SK-N-SH (cell line): ENCODE measurements around the gene PDLIM5. TPM values are rescaled to one million over a fixed set of nuclear protein-coding genes. Genes with fewer than 3 reads are reported as not detected.

Experiments used
- CTCF ChIA-PET: fragments of 300-600, 350-600 bp; formaldehyde crosslinking; extraction: SDS; loops from one replicate; lab custom pipeline; 2021; lab: Yijun Ruan, JAX
- POLR2A ChIA-PET: fragments of 350-600 bp; sonication (Branson Sonifier 250); formaldehyde crosslinking; extraction: SDS; loops from one replicate; lab custom pipeline; 2020; ENCODE audit warnings: antibody characterized with exemption, inconsistent platforms; lab: Yijun Ruan, JAX
- DNase-seq: peaks from one replicate; pipeline ENCODE4 v3.0.0; 2012
- H2AFZ ChIP-seq: fragments of 200-600 bp; sonication (generic); 2 replicates; pipeline ENCODE4 v1.8.1; 2016; ENCODE audit warnings: antibody characterized with exemption, mild to moderate bottlenecking, low read depth
- H3F3A ChIP-seq: fragments of 200-600 bp; sonication (generic); replicated peaks from 2 replicates; pipeline ENCODE3; 2016; ENCODE audit warnings: antibody characterized with exemption, mild to moderate bottlenecking; ENCODE audit not compliant: insufficient read depth
- H3K27ac ChIP-seq, 2 experiments: fragments of 200-500 bp in 1 of 2; fragments of 200-600 bp in 1 of 2; sonication (Bioruptor generic) in 1 of 2; sonication (generic), shearing (Covaris generic) in 1 of 2; 2 replicates each; pipeline versions ENCODE4 v1.5.1 to v1.6.1; 2014 to 2016; ENCODE audit warnings: low read depth in 2 of 2, inconsistent platforms in 1 of 2, low read length in 1 of 2, mild to moderate bottlenecking in 1 of 2, mixed read lengths in 1 of 2
- H3K27me3 ChIP-seq: fragments of 200-600 bp; sonication (generic), shearing (Covaris generic); 2 replicates; pipeline ENCODE4 v1.6.1; 2016; ENCODE audit warnings: mixed run types; ENCODE audit not compliant: insufficient read depth
- H3K36me3 ChIP-seq, 2 experiments: fragments of 200-500 bp in 1 of 2; fragments of 200-600 bp in 1 of 2; sonication (Bioruptor generic) in 1 of 2; sonication (generic) in 1 of 2; replicated peaks in 1 of 2; 2 replicates each; pipeline versions ENCODE3 to v1.5.1; 2014 to 2016; ENCODE audit warnings: low read length in 1 of 2, mild to moderate bottlenecking in 1 of 2; ENCODE audit not compliant: insufficient read depth in 2 of 2, control insufficient read depth in 1 of 2
- H3K4me1 ChIP-seq, 2 experiments: fragments of 200-500 bp in 1 of 2; fragments of 200-600 bp in 1 of 2; sonication (Bioruptor generic) in 1 of 2; sonication (generic), shearing (Covaris generic) in 1 of 2; 2 replicates each; pipeline versions ENCODE4 v1.5.1 to v1.6.1; 2014 to 2016; ENCODE audit warnings: low read depth in 1 of 2, low read length in 1 of 2, mixed run types in 1 of 2; ENCODE audit not compliant: insufficient read depth in 2 of 2, control insufficient read depth in 1 of 2
- H3K4me2 ChIP-seq: fragments of 200-600 bp; sonication (generic), shearing (Covaris generic); 2 replicates; pipeline ENCODE4 v1.6.1; 2017; ENCODE audit warnings: mixed run types
- H3K4me3 ChIP-seq, 2 experiments: fragments of 200-500 bp in 1 of 2; fragments of 200-600 bp in 1 of 2; sonication (Bioruptor generic) in 1 of 2; sonication (generic), shearing (Covaris generic) in 1 of 2; 2 replicates each; pipeline versions ENCODE4 v1.5.1 to v1.8.1; 2014 to 2016; ENCODE audit warnings: low read depth in 2 of 2, inconsistent platforms in 1 of 2, low read length in 1 of 2, mild to moderate bottlenecking in 1 of 2, mixed read lengths in 1 of 2, moderate library complexity in 1 of 2
- H3K79me2 ChIP-seq: fragments of 200-600 bp; sonication (generic); 2 replicates; pipeline ENCODE4 v1.8.1; 2017; ENCODE audit warnings: mild to moderate bottlenecking; ENCODE audit not compliant: insufficient read depth
- H3K9ac ChIP-seq: fragments of 200-600 bp; sonication (generic); 2 replicates; pipeline ENCODE4 v1.6.1; 2017; ENCODE audit warnings: mixed run types
- H3K9me2 ChIP-seq: fragments of 200-600 bp; sonication (generic); 2 replicates; pipeline ENCODE4 v1.6.1; 2017; ENCODE audit warnings: mixed run types
- H3K9me3 ChIP-seq: fragments of 200-600 bp; sonication (generic); 2 replicates; pipeline ENCODE4 v1.6.1; 2017; ENCODE audit warnings: mixed run types, mild to moderate bottlenecking, moderate library complexity
- H4K20me1 ChIP-seq: fragments of 200-600 bp; sonication (generic); 2 replicates; pipeline ENCODE4 v1.6.1; 2017; ENCODE audit warnings: mild to moderate bottlenecking, mixed run types; ENCODE audit not compliant: insufficient read depth
- CHD2 ChIP-seq: fragments of 150-350 bp; IDR thresholded peaks from 2 replicates; pipeline ENCODE4 v1.6.1; 2018; ENCODE audit warnings: low read length; ENCODE audit not compliant: partially characterized antibody
- ELF1 ChIP-seq: IDR thresholded peaks from 2 replicates; pipeline ENCODE4 v1.4.0; 2012
- EZH2phosphoT487 ChIP-seq: fragments of 200-600 bp; sonication (generic); IDR thresholded peaks from 2 replicates; pipeline ENCODE4 v1.6.1; 2017; ENCODE audit warnings: low read depth, mixed run types, mild to moderate bottlenecking, antibody characterized with exemption, moderate library complexity, borderline replicate concordance
- FOSL2 ChIP-seq: IDR thresholded peaks from 2 replicates; pipeline ENCODE4 v1.4.0; 2012; ENCODE audit warnings: low read depth, mild to moderate bottlenecking, moderate library complexity, borderline replicate concordance
- GATA2 ChIP-seq: sonication (generic); formaldehyde crosslinking; IDR thresholded peaks from 2 replicates; pipeline ENCODE4 v1.5.0; 2020; ENCODE audit warnings: mild to moderate bottlenecking, missing genetic modification reagents
- IRF3 ChIP-seq: fragments of 150-350 bp; IDR thresholded peaks from 2 replicates; pipeline ENCODE4 v1.6.1; 2016; ENCODE audit warnings: mild to moderate bottlenecking, low read depth, low read length
- MEF2A ChIP-seq: IDR thresholded peaks from 2 replicates; pipeline ENCODE4 v1.4.0; 2012; ENCODE audit warnings: low read depth, borderline replicate concordance
- PBX3 ChIP-seq: IDR thresholded peaks from 2 replicates; pipeline ENCODE4; 2012
- RCOR1 ChIP-seq: fragments of 150-350 bp; IDR thresholded peaks from 2 replicates; pipeline ENCODE4 v1.6.1; 2017; ENCODE audit warnings: antibody characterized with exemption, low read length
- REST ChIP-seq: IDR thresholded peaks from 2 replicates; pipeline ENCODE4 v1.6.1; 2012; ENCODE audit warnings: mild to moderate bottlenecking, low read depth, low read length, moderate library complexity
- RXRA ChIP-seq: IDR thresholded peaks from 2 replicates; pipeline ENCODE4 v1.4.0; 2012; ENCODE audit warnings: low read depth, mild to moderate bottlenecking, borderline replicate concordance
- TAF1 ChIP-seq: IDR thresholded peaks from 2 replicates; pipeline ENCODE4 v1.6.1; 2012; ENCODE audit warnings: low read depth, mild to moderate bottlenecking, low read length, moderate library complexity, borderline replicate concordance
- TCF12 ChIP-seq: IDR thresholded peaks from 2 replicates; pipeline ENCODE4 v1.4.0; 2012
- USF1 ChIP-seq: IDR thresholded peaks from 2 replicates; pipeline ENCODE4 v1.4.0; 2012; ENCODE audit warnings: low read depth, borderline replicate concordance
- USF2 ChIP-seq: fragments of 150-350 bp; IDR thresholded peaks from 2 replicates; pipeline ENCODE4 v1.6.1; 2017; ENCODE audit warnings: antibody characterized with exemption, low read length, low read depth, borderline replicate concordance
- YY1 ChIP-seq: IDR thresholded peaks from 2 replicates; pipeline ENCODE4 v1.4.0; 2012; ENCODE audit warnings: low read depth, mild to moderate bottlenecking
- WGBS: methylation state at CpG from one replicate; pipeline ENCODE4 v1.1.6; 2017; ENCODE audit warnings: low lambda C conversion rate; 5-methylcytosine and 5-hydroxymethylcytosine counted together
- polyA plus RNA-seq, 3 experiments: library from polyadenylated mRNA; depleted of rRNA; stranded (reverse); fragments of >200 nt; gene quantifications; 2 replicates each; pipeline ENCODE4 v1.2.3, GENCODE V29; 2012

PDLIM5 gene
- polyA plus RNA-seq, 1 of the 3 experiments (the other 2 are of a cell fraction), result 36.7 TPM

GRCh38 chr4:94639298-94639697, 187.6 kb downstream of the PDLIM5 start:
- H3K9me3 ChIP-seq, result no peaks in the 10 kb centered on the region
- no peak for TF ChIP-seq TAF1
- TF ChIP-seq ELF1, result no peak
- TF ChIP-seq MEF2A, result no peak
- TF ChIP-seq USF1, result no peak
- no peak for TF ChIP-seq YY1
- no peak for TF ChIP-seq RCOR1
- no peak for TF ChIP-seq PBX3
- no peak for TF ChIP-seq GATA2 (CRISPR knock-in tag)
- TF ChIP-seq EZH2phosphoT487, result no peak
- no peak for TF ChIP-seq REST
- no peak for TF ChIP-seq IRF3
- TF ChIP-seq TCF12, result no peak
- TF ChIP-seq RXRA, result no peak
- no peak for TF ChIP-seq CHD2
- TF ChIP-seq FOSL2, result no peak
- TF ChIP-seq USF2, result no peak
- H3K9ac ChIP-seq, result no peak overlapping the region
- CTCF ChIA-PET, result no interaction called here
- H3K27ac ChIP-seq, result no peak overlapping the region
- H3K9me2 ChIP-seq, result no peaks in the 10 kb centered on the region
- POLR2A ChIA-PET, result interaction anchor here (0.5 kb wide), 1 partner anchor 122 kb away, joined by 3 read pairs; no protein-coding TSS in a partner anchor
- peaks cover 0 to 36% of the 10 kb centered on the region in 2 experiments for H3K36me3 ChIP-seq
- no peak overlapping the region for H3K4me3 ChIP-seq
- H3K79me2 ChIP-seq, result peaks cover 9% of the 10 kb centered on the region; the same call in 1 of the 2 replicates
- DNase-seq, result no peak
- no peaks in the 10 kb centered on the region for H3K27me3 ChIP-seq
- H3K4me2 ChIP-seq, result no peak overlapping the region
- no peak overlapping the region for H2AFZ ChIP-seq
- peaks cover 34% of the 10 kb centered on the region for H3F3A ChIP-seq
- no peaks in the 10 kb centered on the region for H4K20me1 ChIP-seq
- H3K4me1 ChIP-seq, result peaks cover 0 to 22% of the 10 kb centered on the region in 2 experiments; a peak in 3 of 4 replicates
- WGBS, result 100% methylated on average over 2 of the region's 2 CpGs
